K562 (cell line): ENCODE measurements around the gene DIAPH3.

Source experiments
- CEBPB ChIP-seq: fragments of 450-650 bp; IDR thresholded peaks from 2 replicates; pipeline ENCODE4 v1.6.1; 2016; ENCODE audit warnings: missing genetic modification characterization, missing compliant biosample characterization
- POLR2AphosphoS2 ChIP-seq: IDR thresholded peaks from 2 replicates; pipeline ENCODE4 v1.6.1; 2012; ENCODE audit warnings: low read length, improper control_type of control experiment

- TF ChIP-seq CEBPB (no peak; the same call in 1 of the 2 replicates), POLR2AphosphoS2 (no peak)
Measured at GRCh38 chr13:60047918-60048317, 115.8 kb downstream of the DIAPH3 start.
